Gastroesophageal sphincter (tissue), 4 donors: ENCODE data around the gene PRKCZ. TPM values are rescaled to one million over a fixed set of nuclear protein-coding genes. Genes with fewer than 3 reads are reported as not detected.

Experiments
- ATAC-seq: fragments of 150-250 bp; one replicate; pipeline ENCODE4 v1.9.1; 2016; ENCODE audit warnings: mild to moderate bottlenecking, moderate library complexity
- H3K27ac ChIP-seq, 4 donors: fragments of 200-600 bp; sonication (generic) in 3 of 4; 1 replicate in 3 of 4; 2 replicates in 1 of 4; pipeline ENCODE4 v1.5.1; 2016 to 2019
- H3K27me3 ChIP-seq: fragments of 200-600 bp; sonication (generic); one replicate; pipeline ENCODE4 v1.5.1; 2019
- H3K36me3 ChIP-seq, 2 donors: fragments of 200-600 bp; sonication (generic); one replicate each; pipeline ENCODE4 v1.5.1; 2019; ENCODE audit warnings: control low read depth in 1 of 2
- H3K4me1 ChIP-seq, 3 donors: fragments of 200-600 bp; sonication (generic); 1 replicate in 2 of 3; 2 replicates in 1 of 3; pipeline ENCODE4 v1.5.1; 2016 to 2019; ENCODE audit warnings: control low read depth in 2 of 3
- H3K4me3 ChIP-seq, 2 donors: fragments of 200-600 bp; sonication (generic); one replicate each; pipeline ENCODE4 v1.5.1; 2019; ENCODE audit warnings: mild to moderate bottlenecking in 1 of 2, moderate library complexity in 1 of 2
- H3K9me3 ChIP-seq, 3 donors: fragments of 200-600 bp; sonication (generic); one replicate each; pipeline ENCODE4 v1.5.1; 2017 to 2019; ENCODE audit warnings: control low read depth in 2 of 3
- EP300 ChIP-seq: sonication (generic); formaldehyde crosslinking; IDR thresholded peaks from one replicate; pipeline ENCODE4 v1.6.1; 2017; ENCODE audit warnings: antibody characterized with exemption, mild to moderate bottlenecking
- POLR2A ChIP-seq, 2 donors: fragments of 450-650 bp; IDR thresholded peaks; one replicate each; pipeline ENCODE4 v1.6.1; 2017; ENCODE audit warnings: antibody characterized with exemption in 2 of 2, mild to moderate bottlenecking in 2 of 2, moderate library complexity in 1 of 2
- POLR2AphosphoS5 ChIP-seq: sonication (generic); formaldehyde crosslinking; IDR thresholded peaks from one replicate; pipeline ENCODE4 v1.6.1; 2017; ENCODE audit warnings: antibody characterized with exemption
- WGBS, 2 donors: methylation state at CpG; one replicate each; pipeline ENCODE4 v1.1.5; 2018; ENCODE audit warnings: low coverage in 1 of 2; 5-methylcytosine and 5-hydroxymethylcytosine counted together
- total RNA-seq, 4 donors: library from RNA; depleted of rRNA; stranded (reverse); fragments of >200 nt; gene quantifications; one replicate each; pipeline ENCODE4 v1.1.0, GENCODE V29; 2016
- TF ChIP-seq, protein P1 (sequence below), 4 experiments: fragments of 200-600 bp in 2 of 4; fragments of 450-650 bp in 2 of 4; sonication (generic) in 1 of 4; IDR thresholded peaks; one replicate each; pipeline ENCODE4 v1.5.1; 2017 to 2019; ENCODE audit warnings: antibody characterized with exemption in 4 of 4, mild to moderate bottlenecking in 2 of 4, moderate library complexity in 2 of 4

The PRKCZ gene
- total RNA-seq, 4 donors from 2014 or later: 2.4 to 3.8 (median 2.9) TPM

- Histone ChIP-seq H3K4me3 (no peak overlapping the region), H3K36me3 (no peaks in the 10 kb centered on the region), H3K4me1 (no peaks in the 10 kb centered on the region), H3K27me3 (peaks cover 78% of the 10 kb centered on the region), H3K27ac (no peak overlapping the region), H3K9me3 (no peaks in the 10 kb centered on the region)
- TF ChIP-seq, protein P1, sequence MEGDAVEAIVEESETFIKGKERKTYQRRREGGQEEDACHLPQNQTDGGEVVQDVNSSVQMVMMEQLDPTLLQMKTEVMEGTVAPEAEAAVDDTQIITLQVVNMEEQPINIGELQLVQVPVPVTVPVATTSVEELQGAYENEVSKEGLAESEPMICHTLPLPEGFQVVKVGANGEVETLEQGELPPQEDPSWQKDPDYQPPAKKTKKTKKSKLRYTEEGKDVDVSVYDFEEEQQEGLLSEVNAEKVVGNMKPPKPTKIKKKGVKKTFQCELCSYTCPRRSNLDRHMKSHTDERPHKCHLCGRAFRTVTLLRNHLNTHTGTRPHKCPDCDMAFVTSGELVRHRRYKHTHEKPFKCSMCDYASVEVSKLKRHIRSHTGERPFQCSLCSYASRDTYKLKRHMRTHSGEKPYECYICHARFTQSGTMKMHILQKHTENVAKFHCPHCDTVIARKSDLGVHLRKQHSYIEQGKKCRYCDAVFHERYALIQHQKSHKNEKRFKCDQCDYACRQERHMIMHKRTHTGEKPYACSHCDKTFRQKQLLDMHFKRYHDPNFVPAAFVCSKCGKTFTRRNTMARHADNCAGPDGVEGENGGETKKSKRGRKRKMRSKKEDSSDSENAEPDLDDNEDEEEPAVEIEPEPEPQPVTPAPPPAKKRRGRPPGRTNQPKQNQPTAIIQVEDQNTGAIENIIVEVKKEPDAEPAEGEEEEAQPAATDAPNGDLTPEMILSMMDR (IDR thresholded peaks at IDR 0.05): no peak
- TF ChIP-seq POLR2A (IDR thresholded peaks at IDR 0.05) (no peak), POLR2AphosphoS5 (no peak), EP300 (no peak)
- no peak for ATAC-seq
- 81 to 88% methylated on average over 3 to 15 of the region's 17 CpGs for WGBS, 2 donors
Observed at GRCh38 chr1:2089051-2089450, 38.8 kb downstream of the PRKCZ start.

GRCh38 chr1:2090216-2090890, 40.1 kb downstream of the PRKCZ start:
- ATAC-seq: no peak
- Histone ChIP-seq H3K4me3 (no peak overlapping the region), H3K9me3 (no peaks in the 10 kb centered on the region), H3K27ac (no peak overlapping the region), H3K4me1 (no peaks in the 10 kb centered on the region), H3K36me3 (no peaks in the 10 kb centered on the region), H3K27me3 (peaks cover 65% of the 10 kb centered on the region)
- WGBS, 2 donors: 40 to 72% methylated on average over 1 to 5 of the region's 22 CpGs
- no peak for TF ChIP-seq EP300
- no peak for TF ChIP-seq POLR2AphosphoS5
- no peak for TF ChIP-seq POLR2A (IDR thresholded peaks at IDR 0.05)
- TF ChIP-seq, protein P1 (IDR thresholded peaks at IDR 0.05): no peak

- Histone ChIP-seq H3K27me3 (peaks cover 54% of the 10 kb centered on the region), H3K36me3 (no peaks in the 10 kb centered on the region), H3K9me3 (peaks cover 0 to 4% (median 0%) of the 10 kb centered on the region in 3 donors), H3K27ac (no peak overlapping the region), H3K4me1 (no peaks in the 10 kb centered on the region), H3K4me3 (no peak overlapping the region)
- 61 to 66% methylated on average over 20 of the region's 48 CpGs for WGBS, 2 donors
- no peak for TF ChIP-seq POLR2A (IDR thresholded peaks at IDR 0.05)
- TF ChIP-seq POLR2AphosphoS5: no peak
- TF ChIP-seq, protein P1 (IDR thresholded peaks at IDR 0.05): peak in 3 of 4 experiments; percentile 20 to 63 (median 29)
- TF ChIP-seq EP300: no peak
- ATAC-seq: no peak
Observed at GRCh38 chr1:2091611-2092604, 41.7 kb downstream of the PRKCZ start.

DNA sequence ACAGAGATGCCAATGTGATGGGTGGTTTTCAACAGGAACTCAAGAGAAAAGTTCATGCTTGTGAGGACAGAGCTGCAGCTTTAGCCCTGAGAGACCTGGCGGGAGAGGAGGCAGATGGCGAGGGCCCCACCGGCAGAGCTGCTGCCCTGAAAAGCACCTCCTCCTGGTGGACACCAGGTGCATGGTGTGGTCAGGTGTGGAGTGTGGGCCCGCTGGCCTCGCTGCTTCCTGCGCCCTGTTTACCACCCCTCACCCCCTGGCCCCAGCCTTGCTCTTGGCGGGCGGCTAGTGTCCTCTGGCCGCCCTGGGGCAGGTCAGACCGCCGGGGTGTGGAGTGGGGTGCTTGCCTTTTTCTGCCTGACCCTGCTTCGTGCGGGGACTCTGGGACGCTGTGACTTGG, 42.8 kb downstream of the PRKCZ start:
- Histone ChIP-seq H3K36me3 (no peaks in the 10 kb centered on the region), H3K4me1 (no peaks in the 10 kb centered on the region), H3K27me3 (peaks cover 42% of the 10 kb centered on the region), H3K4me3 (no peak overlapping the region), H3K27ac (no peak overlapping the region), H3K9me3 (peaks cover 0 to 16% (median 0%) of the 10 kb centered on the region in 3 donors)
- no CpG with 5 or more reads among the region's 14 CpGs for WGBS, 2 donors
- TF ChIP-seq EP300 (no peak), POLR2A (IDR thresholded peaks at IDR 0.05) (no peak), POLR2AphosphoS5 (no peak)
- TF ChIP-seq, protein P1 (IDR thresholded peaks at IDR 0.05): no peak
- ATAC-seq: no peak
